Ureter (tissue), 1 donor: ENCODE measurements around the gene SAMD1. TPM values are rescaled to one million over a fixed set of nuclear protein-coding genes. Genes with fewer than 3 reads are reported as not detected.

Experiments used
- DNase-seq: peaks from one replicate; pipeline ENCODE4 v3.0.0-alpha.2; 2020; ENCODE audit warnings: low spot score
- total RNA-seq: library from RNA; stranded (reverse); gene quantifications from one replicate; pipeline ENCODE4 v1.2.4, GENCODE V29; 2023
- donor health status: DM: yes; HTN: yes; CAD: no.

Gene SAMD1
- total RNA-seq, 1 donor from 2014 or later = 24.3 TPM

GRCh38 chr19:14113762-14114414 is 23.3 kb upstream of the SAMD1 start:
- DNase-seq = no peak

GRCh38 chr19:14112809-14113385 is 22.3 kb upstream of the SAMD1 start:
- no peak for DNase-seq

GRCh38 chr19:14112051-14112808 is 21.7 kb upstream of the SAMD1 start:
- DNase-seq = no peak

GRCh38 chr19:14111486-14111885 is 20.9 kb upstream of the SAMD1 start:
- DNase-seq = no peak

GRCh38 chr19:14110650-14111049 is 20.1 kb upstream of the SAMD1 start:
- DNase-seq = no peak

DNA sequence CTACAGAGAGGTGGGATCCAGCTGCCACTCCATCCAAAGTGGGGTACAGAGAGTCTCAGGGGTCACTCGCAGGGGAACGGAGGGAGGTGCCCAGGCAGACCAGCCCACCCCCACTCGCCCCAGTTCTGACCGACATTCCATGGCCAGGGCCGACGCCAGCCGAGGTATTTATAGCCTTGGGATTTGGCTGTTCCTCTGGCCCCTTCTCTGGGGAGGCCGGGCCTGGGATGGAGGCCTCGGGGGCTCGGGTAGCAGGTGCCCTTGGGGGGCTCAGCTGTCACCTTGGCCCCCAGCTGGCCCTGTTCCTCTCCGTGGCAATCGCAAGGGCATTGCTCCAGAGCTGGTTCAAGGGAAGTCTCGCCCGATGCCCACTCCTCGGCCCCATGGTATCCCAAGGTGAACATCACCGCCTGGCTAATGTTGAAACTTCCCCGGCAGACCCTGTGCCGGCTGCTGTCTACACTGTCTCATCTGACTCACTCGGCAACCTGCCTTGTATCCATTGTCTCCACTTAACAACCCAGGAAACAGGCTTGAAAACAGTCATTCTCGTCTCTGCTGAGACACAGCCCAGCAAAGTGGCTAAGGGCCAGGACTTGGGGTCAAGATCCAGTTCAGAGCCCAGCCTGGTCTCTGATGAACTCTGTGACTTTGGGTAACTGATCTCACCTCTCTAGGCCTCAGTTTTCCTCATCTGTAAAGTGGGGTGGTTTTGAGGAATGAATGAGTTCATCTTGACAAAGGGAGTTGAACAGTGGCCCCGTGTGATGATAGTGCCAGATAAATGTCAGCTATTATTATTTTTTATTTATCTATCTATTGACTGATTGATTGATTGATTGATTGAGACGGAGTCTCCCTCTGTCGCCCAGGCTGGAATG is 17.3 kb upstream of the SAMD1 start:
- DNase-seq = no peak

GRCh38 chr19:14106840-14107239 is 16.3 kb upstream of the SAMD1 start:
- DNase-seq = no peak

GRCh38 chr19:14105680-14106079 is 15.1 kb upstream of the SAMD1 start:
- DNase-seq = no peak

- no peak for DNase-seq
These were observed 12.8 kb upstream of the SAMD1 start for GRCh38 chr19:14103310-14103709.

GRCh38 chr19:14102756-14103155 is 12.2 kb upstream of the SAMD1 start:
- no peak for DNase-seq

DNA sequence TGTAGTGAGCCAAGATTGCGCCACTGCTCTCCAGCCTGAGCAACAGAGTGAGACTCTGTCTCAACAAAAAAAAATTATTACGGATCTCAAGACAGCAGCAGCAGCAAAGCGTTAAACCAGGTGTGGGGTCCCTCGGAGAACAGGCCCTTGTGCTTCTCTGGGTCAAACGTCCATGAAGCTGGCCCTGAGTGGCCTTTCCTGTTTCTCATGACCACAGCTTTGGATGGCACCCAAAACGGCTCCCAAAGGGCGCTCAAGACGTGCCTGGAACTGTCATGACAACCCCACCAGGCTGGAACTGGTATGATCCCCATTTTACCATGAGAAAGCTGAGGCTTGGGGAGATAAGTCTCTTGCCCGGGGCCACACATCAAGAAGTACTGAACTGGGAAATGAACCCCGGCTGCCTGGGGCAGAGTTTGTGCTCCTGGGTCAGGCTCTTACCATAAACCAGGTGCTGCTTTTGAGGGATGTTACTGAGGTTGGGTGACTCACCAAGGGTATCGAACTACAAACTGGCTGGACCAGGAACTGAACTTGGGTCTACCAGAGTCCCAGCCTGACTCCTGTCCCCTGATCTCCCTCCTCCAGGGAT is 11.6 kb upstream of the SAMD1 start:
- no peak for DNase-seq

GRCh38 chr19:14101003-14101545 is 10.5 kb upstream of the SAMD1 start:
- no peak for DNase-seq

DNA sequence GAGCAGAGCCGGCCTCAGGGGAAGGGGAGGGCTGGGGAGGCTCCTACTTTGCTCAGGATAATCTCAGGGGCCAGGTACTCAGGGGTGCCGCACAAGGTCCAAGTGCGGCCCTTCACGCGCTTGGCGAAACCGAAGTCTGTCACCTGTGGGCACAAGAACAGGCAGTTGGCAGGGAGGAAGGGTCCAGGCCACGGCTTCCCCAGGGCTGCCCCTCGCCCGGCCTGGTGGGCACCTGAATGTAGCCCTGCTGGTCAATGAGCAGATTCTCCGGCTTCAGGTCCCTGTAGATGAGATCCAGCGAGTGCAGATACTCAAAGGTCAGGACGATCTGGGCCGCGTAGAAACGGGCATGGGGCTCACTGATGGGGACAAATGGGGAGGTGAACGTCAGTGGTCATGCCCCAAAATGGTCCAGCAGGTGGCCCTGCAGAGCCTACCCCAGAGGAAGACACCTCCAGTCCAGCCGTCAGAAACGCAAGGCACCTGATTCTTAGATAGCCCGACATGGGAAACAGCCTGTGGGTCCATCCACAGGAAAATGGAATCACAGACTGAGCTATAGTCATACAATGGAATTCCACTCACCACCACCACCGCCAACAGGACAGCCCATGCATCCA is 7.1 kb upstream of the SAMD1 start:
- DNase-seq = no peak

DNA sequence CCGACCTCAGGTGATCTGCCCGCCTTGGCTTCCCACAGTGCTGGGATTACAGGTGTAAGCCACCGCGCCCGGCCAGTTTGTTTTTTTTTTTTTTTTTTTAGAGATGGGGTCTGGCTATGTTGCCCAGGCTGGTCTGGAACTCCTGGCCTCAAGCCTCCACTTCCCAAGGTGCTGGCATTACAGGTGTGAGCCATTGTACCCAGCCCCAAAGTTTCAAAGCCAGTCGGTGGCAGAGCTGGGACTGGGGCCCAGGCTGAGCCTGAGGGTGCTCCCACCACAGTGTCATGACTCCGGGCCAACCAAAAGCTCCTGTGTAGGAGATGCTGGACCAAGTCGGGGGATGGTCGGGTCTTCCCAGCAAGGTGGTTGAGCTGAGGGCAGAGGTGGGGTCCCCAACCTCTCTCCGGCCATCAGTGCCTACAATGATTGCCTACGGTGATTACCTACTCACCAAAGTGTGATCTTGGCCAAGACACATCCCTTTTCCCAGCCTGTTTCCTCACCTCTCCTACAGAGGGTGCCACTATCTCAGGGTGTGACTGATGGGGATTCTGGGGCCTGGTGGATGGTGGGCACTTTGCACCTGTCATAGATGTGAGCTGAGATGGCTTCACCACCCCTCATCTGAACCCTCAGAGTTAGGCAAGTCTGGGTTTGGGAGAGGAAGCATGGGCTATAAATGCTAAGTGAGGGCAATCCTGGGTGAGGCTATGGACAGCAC is 5.9 kb upstream of the SAMD1 start:
- DNase-seq = no peak

DNA sequence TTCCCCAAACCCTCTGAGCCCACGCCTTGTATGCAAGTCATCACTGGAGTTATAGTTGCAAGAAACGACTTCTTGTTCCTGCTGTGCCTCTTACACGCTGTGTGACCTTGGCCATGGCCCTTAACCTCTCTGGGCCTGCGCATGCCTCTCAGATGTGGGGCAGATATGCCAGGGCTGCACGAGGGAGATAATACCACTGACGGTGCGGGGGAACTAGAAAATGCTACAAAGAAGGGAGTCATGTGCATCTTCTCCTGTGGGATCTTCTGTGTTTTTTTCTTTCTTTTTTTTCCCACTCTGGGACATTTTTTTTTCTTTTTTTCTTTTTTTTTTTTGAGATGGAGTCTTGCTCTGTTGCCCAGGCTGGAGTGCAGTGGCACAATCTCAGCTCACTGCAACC is 4.3 kb upstream of the SAMD1 start:
- DNase-seq = no peak

GRCh38 chr19:14093117-14093823 is 2.7 kb upstream of the SAMD1 start:
- no peak for DNase-seq

GRCh38 chr19:14091813-14092462 is 1.4 kb upstream of the SAMD1 start:
- no peak for DNase-seq

- DNase-seq = peak; percentile 81
These were observed 696 bp upstream of the SAMD1 start for GRCh38 chr19:14091081-14091812.
